HEK293T (cell line): Measurements from ENCODE around the gene P2RX4.
"Not testable (repeated sequence)": the region's sequence is repeated elsewhere in the genome, so short reads cannot be mapped to it uniquely, and the experiment has no call there.

Source experiments
- CTCF ChIA-PET: fragments of 350-600 bp; formaldehyde crosslinking; extraction: SDS; loops from one replicate; lab custom pipeline; 2021; ENCODE audit warnings: antibody characterized with exemption, inconsistent platforms; lab: Yijun Ruan, JAX
- POLR2A ChIA-PET: fragments of 350-600 bp; formaldehyde crosslinking; extraction: SDS; loops from one replicate; lab custom pipeline; 2020; ENCODE audit warnings: antibody characterized with exemption, inconsistent platforms; lab: Yijun Ruan, JAX
- DNase-seq: peaks from one replicate; pipeline ENCODE4 v3.0.0; 2012; ENCODE audit warnings: mixed read lengths; ENCODE audit errors: extremely low spot score
- ARNT ChIP-seq: fragments of 450-650 bp; IDR thresholded peaks from 2 replicates; pipeline ENCODE4 v1.6.1; 2017; ENCODE audit warnings: mild to moderate bottlenecking
- BHLHE40 ChIP-seq: fragments of 450-650 bp; IDR thresholded peaks from 2 replicates; pipeline ENCODE4 v1.6.1; 2016; ENCODE audit warnings: mild to moderate bottlenecking, moderate library complexity, borderline replicate concordance
- CTBP1 ChIP-seq: fragments of 450-650 bp; IDR thresholded peaks from 2 replicates; pipeline ENCODE4 v1.6.1; 2016; ENCODE audit warnings: borderline replicate concordance
- ELF4 ChIP-seq: fragments of 450-650 bp; IDR thresholded peaks from 2 replicates; pipeline ENCODE4 v1.6.1; 2017; ENCODE audit warnings: antibody characterized with exemption
- FOXA1 ChIP-seq: fragments of 450-650 bp; IDR thresholded peaks from 2 replicates; pipeline ENCODE4 v1.6.1; 2016; ENCODE audit warnings: mild to moderate bottlenecking
- FOXK2 ChIP-seq: fragments of 450-650 bp; IDR thresholded peaks from 2 replicates; pipeline ENCODE4 v1.6.1; 2016; ENCODE audit warnings: mild to moderate bottlenecking
- FOXM1 ChIP-seq: fragments of 450-650 bp; IDR thresholded peaks from 2 replicates; pipeline ENCODE4 v1.6.1; 2017; ENCODE audit warnings: mild to moderate bottlenecking, borderline replicate concordance
- HDGF ChIP-seq: fragments of 450-650 bp; IDR thresholded peaks from 2 replicates; pipeline ENCODE4 v1.6.1; 2017; ENCODE audit warnings: antibody characterized with exemption, borderline replicate concordance
- L3MBTL2 ChIP-seq: fragments of 450-650 bp; conservative IDR thresholded peaks from 2 replicates; pipeline ENCODE4 v1.6.1; 2016; ENCODE audit warnings: mild to moderate bottlenecking
- LEF1 ChIP-seq: fragments of 450-650 bp; IDR thresholded peaks from 2 replicates; pipeline ENCODE4 v1.6.1; 2017; ENCODE audit warnings: mild to moderate bottlenecking, borderline replicate concordance
- NFRKB ChIP-seq: fragments of 450-650 bp; IDR thresholded peaks from 2 replicates; pipeline ENCODE4 v1.6.1; 2016; ENCODE audit warnings: mild to moderate bottlenecking, moderate library complexity
- SP1 ChIP-seq: fragments of 450-650 bp; IDR thresholded peaks from 2 replicates; pipeline ENCODE4 v1.6.1; 2017
- SUZ12 ChIP-seq: fragments of 450-650 bp; IDR thresholded peaks from 2 replicates; pipeline ENCODE4 v1.6.1; 2016; ENCODE audit warnings: mild to moderate bottlenecking
- TARDBP ChIP-seq: fragments of 450-650 bp; IDR thresholded peaks from 2 replicates; pipeline ENCODE4 v1.6.1; 2016
- ZNF384 ChIP-seq: fragments of 450-650 bp; IDR thresholded peaks from 2 replicates; pipeline ENCODE4 v1.6.1; 2016
- TF ChIP-seq, protein P1 (sequence below): fragments of 450-650 bp; IDR thresholded peaks from 2 replicates; pipeline ENCODE4 v1.6.1; 2016

P2RX4 gene

DNA sequence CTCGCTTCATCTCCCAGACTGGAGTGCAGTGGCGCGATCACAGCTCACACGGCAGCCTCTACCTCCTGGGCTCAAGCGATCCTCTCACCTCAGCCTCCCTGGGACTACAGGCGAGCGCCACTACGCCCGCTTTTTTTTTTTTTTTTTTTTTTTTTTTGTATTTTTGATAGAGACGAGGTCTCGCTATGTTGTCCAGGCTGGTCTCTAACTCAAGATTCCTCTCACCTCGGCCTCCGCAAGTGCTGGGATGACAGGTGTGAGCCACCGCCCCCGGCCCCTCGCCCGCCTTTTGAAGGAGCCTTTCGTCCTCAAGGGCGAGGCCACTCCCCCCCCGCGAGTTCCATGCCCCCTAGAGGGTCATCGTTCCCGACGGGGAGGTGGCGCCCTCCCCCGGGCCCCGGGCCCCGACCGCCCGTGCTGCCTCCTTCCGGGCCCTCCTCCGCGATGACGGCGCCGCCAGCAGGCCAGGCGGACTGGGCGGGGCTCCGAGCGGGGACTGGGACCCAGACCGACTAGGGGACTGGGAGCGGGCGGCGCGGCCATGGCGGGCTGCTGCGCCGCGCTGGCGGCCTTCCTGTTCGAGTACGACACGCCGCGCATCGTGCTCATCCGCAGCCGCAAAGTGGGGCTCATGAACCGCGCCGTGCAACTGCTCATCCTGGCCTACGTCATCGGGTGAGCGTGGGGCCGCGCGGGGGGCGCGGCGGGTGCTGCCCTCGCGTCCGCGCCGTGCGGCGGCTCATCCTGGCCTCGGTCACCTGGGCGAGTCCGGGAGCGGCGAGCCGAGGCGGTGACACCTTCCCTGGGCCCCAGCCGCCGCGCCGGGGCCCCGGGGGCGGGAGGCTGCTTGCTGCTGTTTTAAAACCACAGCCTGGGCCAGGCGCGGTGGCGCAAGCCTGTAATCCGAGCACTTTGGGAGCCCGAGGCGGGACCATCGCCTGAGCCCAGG is at the start of gene P2RX4:
P2RX4 (plus strand) TSS at position 506 of the 949 bp plus-strand sequence; CDS start at position 542, 36 bp downstream.
- ChIA-PET POLR2A (no interaction called here), CTCF (interaction anchor here (0.6 to 0.8 kb wide), 3 partner anchors 13 to 233 kb away, joined by 3 read pairs; no protein-coding TSS in a partner anchor)
- TF ChIP-seq ZNF384: peak; percentile 79
- TF ChIP-seq BHLHE40: no peak

DNA sequence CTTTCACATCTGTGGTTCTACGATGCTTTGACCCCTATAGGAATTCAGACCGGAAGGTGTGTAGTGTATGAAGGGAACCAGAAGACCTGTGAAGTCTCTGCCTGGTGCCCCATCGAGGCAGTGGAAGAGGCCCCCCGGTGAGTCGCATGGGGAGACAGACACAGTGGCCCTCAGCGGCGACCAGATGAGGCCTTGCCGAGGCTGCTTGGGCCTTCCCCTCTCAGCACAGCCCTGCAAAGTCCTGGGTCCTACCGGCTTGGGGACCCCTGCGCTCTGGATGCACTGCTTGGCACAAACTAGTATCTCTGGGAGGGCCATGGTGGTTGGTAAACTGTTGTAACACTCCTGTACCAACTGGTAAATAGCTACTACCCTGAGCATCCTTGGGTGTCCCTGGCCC is 47.5 kb upstream of the P2RX4 start:
- CTCF ChIA-PET: no interaction called here
- TF ChIP-seq FOXA1 (no peak), HDGF (no peak), SP1 (no peak), ELF4 (no peak), CTBP1 (no peak), BHLHE40 (no peak), LEF1 (no peak), FOXK2 (no peak), ZNF384 (no peak), ARNT (no peak), FOXM1 (no peak), NFRKB (no peak), SUZ12 (no peak), L3MBTL2 (no peak), TARDBP (no peak)
- TF ChIP-seq, protein P1, sequence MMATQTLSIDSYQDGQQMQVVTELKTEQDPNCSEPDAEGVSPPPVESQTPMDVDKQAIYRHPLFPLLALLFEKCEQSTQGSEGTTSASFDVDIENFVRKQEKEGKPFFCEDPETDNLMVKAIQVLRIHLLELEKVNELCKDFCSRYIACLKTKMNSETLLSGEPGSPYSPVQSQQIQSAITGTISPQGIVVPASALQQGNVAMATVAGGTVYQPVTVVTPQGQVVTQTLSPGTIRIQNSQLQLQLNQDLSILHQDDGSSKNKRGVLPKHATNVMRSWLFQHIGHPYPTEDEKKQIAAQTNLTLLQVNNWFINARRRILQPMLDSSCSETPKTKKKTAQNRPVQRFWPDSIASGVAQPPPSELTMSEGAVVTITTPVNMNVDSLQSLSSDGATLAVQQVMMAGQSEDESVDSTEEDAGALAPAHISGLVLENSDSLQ: no peak
- POLR2A ChIA-PET: no interaction called here
- no peak for DNase-seq

More for the DNA sequence above, at the start of gene P2RX4:
- peak; percentile 87 for DNase-seq

GRCh38 chr12:121162985-121163384 is 46.9 kb upstream of the P2RX4 start:
- ChIA-PET CTCF (no interaction called here), POLR2A (no interaction called here)
- DNase-seq: no peak
- TF ChIP-seq SUZ12 (no peak), ZNF384 (no peak), FOXA1 (no peak), FOXK2 (no peak), BHLHE40 (no peak), SP1 (no peak), TARDBP (no peak), ELF4 (no peak), LEF1 (no peak), FOXM1 (no peak), ARNT (no peak), L3MBTL2 (no peak), HDGF (no peak), NFRKB (no peak)

GRCh38 chr12:121164839-121165238 is 45.1 kb upstream of the P2RX4 start:
- POLR2A ChIA-PET, CTCF ChIA-PET, DNase-seq: not testable (repeated sequence)

DNA sequence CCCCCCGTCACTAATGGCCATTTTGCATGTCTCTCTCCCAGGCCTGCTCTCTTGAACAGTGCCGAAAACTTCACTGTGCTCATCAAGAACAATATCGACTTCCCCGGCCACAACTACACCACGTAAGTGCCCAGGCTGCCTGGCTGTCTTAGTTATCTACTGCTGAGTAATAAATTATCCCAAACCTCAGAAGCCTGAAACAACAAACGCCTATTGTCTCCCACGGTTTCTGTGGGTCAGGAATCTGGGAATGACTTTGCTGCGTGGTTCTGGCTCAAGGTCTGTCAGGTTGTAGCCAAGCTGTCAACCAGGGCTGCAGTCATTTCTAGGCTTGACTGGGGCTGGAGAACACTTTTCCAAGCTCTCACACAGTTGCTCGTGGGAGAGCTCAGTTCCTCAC is 44.6 kb upstream of the P2RX4 start:
- TF ChIP-seq FOXA1: no peak
- TF ChIP-seq, protein P1: no peak
- TF ChIP-seq FOXK2: no peak
- no peak for TF ChIP-seq BHLHE40
- no peak for TF ChIP-seq L3MBTL2
- TF ChIP-seq SP1: no peak
- TF ChIP-seq ARNT: no peak
- TF ChIP-seq FOXM1: no peak
- TF ChIP-seq SUZ12: no peak
- TF ChIP-seq HDGF: no peak
- no peak for TF ChIP-seq LEF1
- no peak for TF ChIP-seq CTBP1
- TF ChIP-seq TARDBP: no peak
- TF ChIP-seq ELF4: no peak
- no peak for TF ChIP-seq ZNF384
- TF ChIP-seq NFRKB: no peak
- DNase-seq: no peak
- ChIA-PET CTCF (no interaction called here), POLR2A (no interaction called here)

DNA sequence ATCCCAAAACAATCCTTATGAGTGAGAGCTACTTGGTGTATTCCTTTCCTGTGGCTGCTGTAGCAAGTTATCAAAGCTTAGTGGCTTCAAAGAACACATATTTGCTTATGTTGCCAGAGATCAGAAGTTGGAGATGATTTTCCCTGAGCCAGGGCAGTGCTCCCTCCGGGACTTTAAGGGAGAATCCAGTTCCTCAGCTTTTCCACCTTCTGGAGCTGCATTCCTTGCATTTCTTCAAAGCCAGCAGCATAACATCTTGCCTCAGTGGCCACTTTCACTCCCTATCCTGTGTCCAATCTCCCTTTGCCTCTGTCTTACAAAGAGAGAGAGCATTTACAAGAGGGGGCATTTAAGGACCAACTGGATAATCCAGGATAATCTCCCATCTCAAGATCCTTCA is 43.6 kb upstream of the P2RX4 start:
- CTCF ChIA-PET: interaction anchor here (0.7 kb wide), 1 partner anchor 102 kb away, joined by 3 read pairs; no protein-coding TSS in a partner anchor
- TF ChIP-seq FOXA1: no peak
- no peak for TF ChIP-seq FOXK2
- TF ChIP-seq TARDBP: no peak
- no peak for TF ChIP-seq LEF1
- TF ChIP-seq HDGF: no peak
- no peak for TF ChIP-seq BHLHE40
- TF ChIP-seq ELF4: no peak
- no peak for TF ChIP-seq CTBP1
- TF ChIP-seq SUZ12: no peak
- no peak for TF ChIP-seq L3MBTL2
- no peak for TF ChIP-seq SP1
- no peak for TF ChIP-seq ARNT
- no peak for TF ChIP-seq FOXM1
- TF ChIP-seq, protein P1: no peak
- TF ChIP-seq NFRKB: no peak
- no peak for TF ChIP-seq ZNF384
- DNase-seq: no peak
- POLR2A ChIA-PET: no interaction called here
